ENCODE results near the gene TBC1D24.

The TBC1D24 gene

DNA sequence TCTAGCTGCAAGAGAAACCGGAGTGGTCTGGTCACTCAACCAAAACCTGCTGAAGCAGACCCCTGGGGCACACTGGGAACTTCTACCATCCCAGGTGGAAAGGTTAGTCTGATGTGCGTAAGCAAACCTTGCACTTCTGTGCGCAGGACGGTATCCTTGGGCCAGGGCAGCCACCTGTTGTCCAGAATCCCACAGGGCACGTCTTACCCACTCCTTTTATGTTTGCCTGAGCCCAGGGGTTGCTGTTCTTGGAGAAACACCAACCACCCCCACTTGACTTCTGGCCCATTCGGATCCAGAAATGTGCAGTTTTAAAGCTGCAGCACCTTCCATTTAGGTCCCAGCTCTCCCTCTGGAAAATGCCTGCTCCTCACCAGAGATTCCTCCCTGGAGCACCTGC, 18.7 kb downstream of the TBC1D24 start:
- no peak overlapping the region for H3K27ac ChIP-seq (ENCODE audit: low read depth, low read length)
- H3K36me3 ChIP-seq (ENCODE audit: insufficient read depth, low read length): 0 out of 2 replicates have a peak, but pooled peaks cover 4% of the 10 kb centered on the region
- peaks cover 6% of the 10 kb centered on the region for H3K4me1 ChIP-seq (ENCODE audit: control insufficient read depth, insufficient read depth, low read length, unreplicated experiment)
- H3K27me3 ChIP-seq (ENCODE audit: insufficient read depth, low read length): no peaks in the 10 kb centered on the region
- H2AFZ ChIP-seq (ENCODE audit: low read length, unreplicated experiment): no peak overlapping the region
- H3K4me3 ChIP-seq (ENCODE audit: low read depth, low read length): no peak overlapping the region
- no peaks in the 10 kb centered on the region for H3K79me2 ChIP-seq (ENCODE audit: control insufficient read depth, insufficient read depth, low read length, unreplicated experiment)

GRCh38 chr16:2494616-2495015, 19.7 kb downstream of the TBC1D24 start:
- Histone ChIP-seq H3K27ac (ENCODE audit: low read depth, low read length) (no peak overlapping the region), H3K4me3 (ENCODE audit: low read depth, low read length) (no peak overlapping the region), H3K4me1 (ENCODE audit: control insufficient read depth, insufficient read depth, low read length, unreplicated experiment) (peaks cover 6% of the 10 kb centered on the region), H3K36me3 (ENCODE audit: insufficient read depth, low read length) (0 out of 2 replicates have a peak, but pooled peaks cover 4% of the 10 kb centered on the region), H3K79me2 (ENCODE audit: control insufficient read depth, insufficient read depth, low read length, unreplicated experiment) (no peaks in the 10 kb centered on the region), H2AFZ (ENCODE audit: low read length, unreplicated experiment) (no peak overlapping the region), H3K27me3 (ENCODE audit: insufficient read depth, low read length) (no peaks in the 10 kb centered on the region)

- H3K36me3 ChIP-seq (ENCODE audit: insufficient read depth, low read length): 0 out of 2 replicates have a peak, but pooled peaks cover 4% of the 10 kb centered on the region
- no peak overlapping the region for H3K27ac ChIP-seq (ENCODE audit: low read depth, low read length)
- H3K4me3 ChIP-seq (ENCODE audit: low read depth, low read length): no peak overlapping the region
- H3K4me1 ChIP-seq (ENCODE audit: control insufficient read depth, insufficient read depth, low read length, unreplicated experiment): peaks cover 6% of the 10 kb centered on the region
- H3K79me2 ChIP-seq (ENCODE audit: control insufficient read depth, insufficient read depth, low read length, unreplicated experiment): no peaks in the 10 kb centered on the region
- H2AFZ ChIP-seq (ENCODE audit: low read length, unreplicated experiment): no peak overlapping the region
- no peaks in the 10 kb centered on the region for H3K27me3 ChIP-seq (ENCODE audit: insufficient read depth, low read length)
Measured at GRCh38 chr16:2495041-2495440, 20.1 kb downstream of the TBC1D24 start.

- Histone ChIP-seq H3K27me3 (ENCODE audit: insufficient read depth, low read length) (no peaks in the 10 kb centered on the region), H3K4me3 (ENCODE audit: low read depth, low read length) (no peak overlapping the region), H3K36me3 (ENCODE audit: insufficient read depth, low read length) (0 out of 2 replicates have a peak, but pooled peaks cover 4% of the 10 kb centered on the region), H3K27ac (ENCODE audit: low read depth, low read length) (no peak overlapping the region), H2AFZ (ENCODE audit: low read length, unreplicated experiment) (no peak overlapping the region), H3K79me2 (ENCODE audit: control insufficient read depth, insufficient read depth, low read length, unreplicated experiment) (no peaks in the 10 kb centered on the region), H3K4me1 (ENCODE audit: control insufficient read depth, insufficient read depth, low read length, unreplicated experiment) (peaks cover 6% of the 10 kb centered on the region)
Measured at GRCh38 chr16:2496223-2497115, 21.5 kb downstream of the TBC1D24 start.

DNA sequence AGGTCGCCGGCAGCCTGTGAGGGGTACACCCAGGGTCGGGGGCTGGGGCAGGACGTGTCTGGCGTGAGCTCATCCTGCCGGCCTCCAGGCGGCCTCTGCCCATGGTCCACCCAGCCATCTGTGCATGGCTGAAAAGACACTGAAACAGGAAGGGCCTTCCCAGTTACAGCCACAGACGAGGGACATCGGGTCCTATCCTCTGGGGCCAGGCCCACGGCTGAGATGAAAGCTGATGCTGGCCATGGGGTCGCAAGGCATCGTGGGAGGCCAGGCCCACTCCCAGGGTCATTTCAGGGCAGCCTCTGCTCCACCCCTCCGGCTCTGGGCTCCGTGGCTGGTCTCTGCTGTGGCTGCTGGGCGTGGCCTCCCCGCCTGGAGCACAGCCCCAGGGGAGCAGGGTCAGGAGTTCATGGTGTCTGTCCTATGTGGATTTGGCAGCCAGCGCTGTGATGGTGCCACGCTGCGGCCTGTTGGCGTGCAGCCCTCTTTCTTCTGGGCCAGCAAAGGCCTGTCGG, 22.2 kb downstream of the TBC1D24 start:
- Histone ChIP-seq H2AFZ (ENCODE audit: low read length, unreplicated experiment) (no peak overlapping the region), H3K27me3 (ENCODE audit: insufficient read depth, low read length) (no peaks in the 10 kb centered on the region), H3K36me3 (ENCODE audit: insufficient read depth, low read length) (0 out of 2 replicates have a peak, but pooled peaks cover 4% of the 10 kb centered on the region), H3K4me3 (ENCODE audit: low read depth, low read length) (no peak overlapping the region), H3K4me1 (ENCODE audit: control insufficient read depth, insufficient read depth, low read length, unreplicated experiment) (peaks cover 6% of the 10 kb centered on the region), H3K27ac (ENCODE audit: low read depth, low read length) (no peak overlapping the region), H3K79me2 (ENCODE audit: control insufficient read depth, insufficient read depth, low read length, unreplicated experiment) (no peaks in the 10 kb centered on the region)

- no peaks in the 10 kb centered on the region for H3K27me3 ChIP-seq (ENCODE audit: insufficient read depth, low read length)
- H2AFZ ChIP-seq (ENCODE audit: low read length, unreplicated experiment): no peak overlapping the region
- H3K27ac ChIP-seq (ENCODE audit: low read depth, low read length): no peak overlapping the region
- H3K36me3 ChIP-seq (ENCODE audit: insufficient read depth, low read length): 0 out of 2 replicates have a peak, but pooled peaks cover 4% of the 10 kb centered on the region
- H3K79me2 ChIP-seq (ENCODE audit: control insufficient read depth, insufficient read depth, low read length, unreplicated experiment): no peaks in the 10 kb centered on the region
- H3K4me3 ChIP-seq (ENCODE audit: low read depth, low read length): no peak overlapping the region
- H3K4me1 ChIP-seq (ENCODE audit: control insufficient read depth, insufficient read depth, low read length, unreplicated experiment): peaks cover 10% of the 10 kb centered on the region
Measured at GRCh38 chr16:2497695-2498484, 23.0 kb downstream of the TBC1D24 start.

DNA sequence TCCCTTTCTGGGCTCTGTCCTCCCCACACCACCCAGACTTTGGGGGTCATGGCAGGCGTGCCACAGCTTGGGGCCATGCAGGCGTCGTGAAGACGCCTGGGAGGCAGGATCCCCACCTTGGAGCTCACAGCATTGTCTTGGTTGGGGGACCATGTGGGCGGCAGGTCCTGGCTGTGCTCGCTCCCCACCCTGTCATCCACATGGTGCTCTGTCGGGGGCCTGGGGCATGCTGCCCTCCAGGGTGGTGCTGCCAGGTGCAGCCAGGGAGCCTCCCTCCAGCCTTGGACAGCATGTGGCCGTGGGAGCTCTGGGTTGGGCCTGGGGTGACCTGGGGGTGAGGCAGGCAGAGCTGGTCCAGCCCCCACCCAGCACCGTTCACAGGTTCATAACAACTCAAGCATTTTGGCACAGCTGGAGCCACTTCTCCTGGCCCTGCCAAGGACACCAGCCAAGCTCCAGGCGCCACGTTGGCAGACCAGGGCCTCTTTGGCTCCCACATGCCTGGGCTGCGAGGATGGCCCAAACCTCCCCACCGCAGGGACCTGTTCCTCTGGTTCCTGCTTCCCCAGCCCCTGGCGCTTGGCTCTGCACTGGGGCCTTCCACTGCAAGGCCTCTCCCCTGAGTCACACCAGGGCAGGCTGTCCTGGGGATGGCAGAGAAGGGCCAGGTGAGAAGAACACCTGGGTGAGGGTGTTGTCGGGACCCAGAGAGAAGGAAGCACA, 23.8 kb downstream of the TBC1D24 start:
- H3K4me3 ChIP-seq (ENCODE audit: low read depth, low read length): no peak overlapping the region
- peaks cover 13% of the 10 kb centered on the region for H3K4me1 ChIP-seq (ENCODE audit: control insufficient read depth, insufficient read depth, low read length, unreplicated experiment)
- no peak overlapping the region for H3K27ac ChIP-seq (ENCODE audit: low read depth, low read length)
- no peaks in the 10 kb centered on the region for H3K79me2 ChIP-seq (ENCODE audit: control insufficient read depth, insufficient read depth, low read length, unreplicated experiment)
- H3K27me3 ChIP-seq (ENCODE audit: insufficient read depth, low read length): no peaks in the 10 kb centered on the region
- 0 out of 2 replicates have a peak, but pooled peaks cover 4% of the 10 kb centered on the region for H3K36me3 ChIP-seq (ENCODE audit: insufficient read depth, low read length)
- no peak overlapping the region for H2AFZ ChIP-seq (ENCODE audit: low read length, unreplicated experiment)

DNA sequence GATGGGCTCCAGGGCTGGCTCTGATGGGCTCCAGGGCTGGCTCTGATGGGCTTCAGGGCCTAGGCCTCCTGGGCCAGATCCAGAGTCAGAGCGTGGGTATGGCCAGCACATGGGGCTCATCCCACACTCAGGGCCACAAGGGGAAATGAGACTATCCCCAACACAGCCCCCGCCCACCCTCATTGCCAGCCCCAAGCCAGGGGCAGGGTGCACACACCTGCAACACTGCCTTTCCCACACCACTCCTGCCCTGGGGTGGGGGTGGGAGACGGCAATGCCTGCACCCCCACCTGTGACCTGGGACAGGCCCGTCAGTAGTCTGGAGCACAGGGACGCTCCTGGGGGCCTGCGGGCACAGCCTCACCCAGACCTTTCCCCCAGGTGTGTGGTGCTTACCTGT, 24.5 kb downstream of the TBC1D24 start:
- Histone ChIP-seq H3K27ac (ENCODE audit: low read depth, low read length) (no peak overlapping the region), H2AFZ (ENCODE audit: low read length, unreplicated experiment) (no peak overlapping the region), H3K4me1 (ENCODE audit: control insufficient read depth, insufficient read depth, low read length, unreplicated experiment) (peaks cover 13% of the 10 kb centered on the region), H3K36me3 (ENCODE audit: insufficient read depth, low read length) (0 out of 2 replicates have a peak, but pooled peaks cover 4% of the 10 kb centered on the region), H3K79me2 (ENCODE audit: control insufficient read depth, insufficient read depth, low read length, unreplicated experiment) (no peaks in the 10 kb centered on the region), H3K27me3 (ENCODE audit: insufficient read depth, low read length) (no peaks in the 10 kb centered on the region), H3K4me3 (ENCODE audit: low read depth, low read length) (no peak overlapping the region)

- Histone ChIP-seq H3K36me3 (ENCODE audit: insufficient read depth, low read length) (0 out of 2 replicates have a peak, but pooled peaks cover 4% of the 10 kb centered on the region), H3K79me2 (ENCODE audit: control insufficient read depth, insufficient read depth, low read length, unreplicated experiment) (no peaks in the 10 kb centered on the region), H3K27me3 (ENCODE audit: insufficient read depth, low read length) (no peaks in the 10 kb centered on the region), H2AFZ (ENCODE audit: low read length, unreplicated experiment) (no peak overlapping the region), H3K27ac (ENCODE audit: low read depth, low read length) (no peak overlapping the region), H3K4me3 (ENCODE audit: low read depth, low read length) (no peak overlapping the region), H3K4me1 (ENCODE audit: control insufficient read depth, insufficient read depth, low read length, unreplicated experiment) (peaks cover 13% of the 10 kb centered on the region)
Measured at GRCh38 chr16:2499890-2500429, 25.0 kb downstream of the TBC1D24 start.

DNA sequence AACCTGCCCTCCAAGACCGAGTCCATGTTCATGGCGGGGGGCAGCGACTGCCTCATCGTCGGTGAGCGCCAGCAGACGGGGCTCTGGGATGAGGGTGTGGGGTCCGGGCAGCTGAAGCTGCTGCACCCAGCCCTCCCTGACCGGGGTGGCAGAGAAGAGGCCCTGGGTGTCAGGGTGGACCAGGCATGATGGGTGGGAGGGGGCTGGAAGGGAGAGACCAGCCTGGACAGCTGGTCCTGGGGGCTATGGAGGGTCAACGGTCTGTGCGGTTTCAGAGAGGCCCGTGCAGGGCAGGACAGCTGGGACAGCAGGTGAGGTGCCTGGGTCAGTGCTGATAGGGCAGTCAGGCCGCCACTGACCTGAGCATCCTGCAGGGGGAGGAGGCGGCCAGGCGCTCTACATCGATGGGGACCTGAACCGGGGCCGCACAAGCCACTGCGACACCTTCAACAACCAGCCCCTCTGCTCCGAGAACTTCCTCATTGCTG, 25.5 kb downstream of the TBC1D24 start:
- Histone ChIP-seq H3K4me1 (ENCODE audit: control insufficient read depth, insufficient read depth, low read length, unreplicated experiment) (peaks cover 13% of the 10 kb centered on the region), H3K4me3 (ENCODE audit: low read depth, low read length) (no peak overlapping the region), H3K27me3 (ENCODE audit: insufficient read depth, low read length) (no peaks in the 10 kb centered on the region), H3K79me2 (ENCODE audit: control insufficient read depth, insufficient read depth, low read length, unreplicated experiment) (no peaks in the 10 kb centered on the region), H2AFZ (ENCODE audit: low read length, unreplicated experiment) (no peak overlapping the region), H3K27ac (ENCODE audit: low read depth, low read length) (no peak overlapping the region), H3K36me3 (ENCODE audit: insufficient read depth, low read length) (0 out of 2 replicates have a peak, but pooled peaks cover 4% of the 10 kb centered on the region)

All from ACC112 (cell line).